Amniotic stem cell (primary cell): ENCODE measurements around the gene LCE1D.

Source experiments
- DNase-seq: peaks from one replicate; lab custom pipeline; 2025; lab: John Stamatoyannopoulos, UW

The LCE1D gene

GRCh38 chr1:152796421-152796820 lies at the start of gene LCE1D:
Gene LCE1D (plus strand): TSS chr1:152796721. CDS start chr1:152797795, 1,074 bp downstream.
- no peak for DNase-seq

GRCh38 chr1:152747831-152748230 lies 48.7 kb upstream of the LCE1D start:
- no peak for DNase-seq

GRCh38 chr1:152752225-152752624 lies 44.3 kb upstream of the LCE1D start:
- no peak for DNase-seq

- DNase-seq: no peak
Observed at GRCh38 chr1:152753586-152753985, 42.9 kb upstream of the LCE1D start.

- DNase-seq: no peak
Observed at GRCh38 chr1:152756872-152757271, 39.6 kb upstream of the LCE1D start.

GRCh38 chr1:152757747-152758146 lies 38.8 kb upstream of the LCE1D start, which contains the start of gene KPRP:
Gene KPRP (plus strand): TSS chr1:152758025. CDS start chr1:152759589, 1,564 bp downstream.
- no peak for DNase-seq

- DNase-seq: no peak
Observed at GRCh38 chr1:152758636-152759035, 37.9 kb upstream of the LCE1D start.

- no peak for DNase-seq
Observed at GRCh38 chr1:152759453-152760173, 36.9 kb upstream of the LCE1D start.

- DNase-seq: no peak
Observed at GRCh38 chr1:152760551-152761190, 35.9 kb upstream of the LCE1D start.

- no peak for DNase-seq
Observed at GRCh38 chr1:152761609-152762213, 34.8 kb upstream of the LCE1D start.

GRCh38 chr1:152768847-152769533 lies 27.5 kb upstream of the LCE1D start:
- DNase-seq: no peak

GRCh38 chr1:152770411-152770810 lies 26.1 kb upstream of the LCE1D start:
- DNase-seq: no peak

GRCh38 chr1:152774875-152775274 lies 21.6 kb upstream of the LCE1D start, which contains the start of gene LCE1F:
Gene LCE1F (plus strand): TSS chr1:152775140. CDS start chr1:152776372, 1,232 bp downstream.
- DNase-seq: no peak

GRCh38 chr1:152776361-152776760 lies 20.2 kb upstream of the LCE1D start:
- DNase-seq: no peak

GRCh38 chr1:152777510-152778137 lies 18.9 kb upstream of the LCE1D start:
- DNase-seq: no peak

- no peak for DNase-seq
Observed at GRCh38 chr1:152783095-152783494, 13.4 kb upstream of the LCE1D start.

- no peak for DNase-seq
Observed at GRCh38 chr1:152786077-152786476, 10.4 kb upstream of the LCE1D start, which contains the start of gene LCE1E. Gene LCE1E (plus strand): TSS chr1:152786257. CDS start chr1:152787300, 1,043 bp downstream.

- no peak for DNase-seq
Observed at GRCh38 chr1:152795686-152796085, 835 bp upstream of the LCE1D start.

- DNase-seq: no peak
Observed at GRCh38 chr1:152801333-152801732, 4.8 kb downstream of the LCE1D start.

GRCh38 chr1:152806576-152806975 lies 10.1 kb downstream of the LCE1D start, which contains the start of gene LCE1C:
Gene LCE1C (minus strand): TSS chr1:152806651. CDS start chr1:152805478, 1,173 bp downstream.
- no peak for DNase-seq

- no peak for DNase-seq
Observed at GRCh38 chr1:152811050-152811449, 14.5 kb downstream of the LCE1D start.

- no peak for DNase-seq
Observed at GRCh38 chr1:152811671-152812070, 15.2 kb downstream of the LCE1D start, which contains the start of gene LCE1B. Gene LCE1B (plus strand): TSS chr1:152811971. CDS start chr1:152812447, 476 bp downstream.
